ENCODE data around the gene CLASRP.

CLASRP gene

GRCh38 chr19:45021971-45022370 is 16.9 kb upstream of the CLASRP start:
- no peaks in the 10 kb centered on the region for H3K4me1 ChIP-seq (ENCODE audit: insufficient read depth, poor library complexity, severe bottlenecking)
- ATAC-seq (ENCODE audit: low read depth): no peak
- H3K27me3 ChIP-seq (ENCODE audit: insufficient read depth, poor library complexity, severe bottlenecking): no peaks in the 10 kb centered on the region
- no peaks in the 10 kb centered on the region for H3K36me3 ChIP-seq (ENCODE audit: low read depth)
- no peak for DNase-seq (ENCODE audit: low spot score)
- no peaks in the 10 kb centered on the region for H3K9me3 ChIP-seq (ENCODE audit: severe bottlenecking)
- H3K27ac ChIP-seq (ENCODE audit: poor library complexity, severe bottlenecking): no peak overlapping the region
- H3K4me3 ChIP-seq (ENCODE audit: severe bottlenecking): no peak overlapping the region
- no peak for TF ChIP-seq CTCF (IDR thresholded peaks at IDR 0.05; ENCODE audit: poor library complexity, severe bottlenecking)

- H3K27ac ChIP-seq (ENCODE audit: poor library complexity, severe bottlenecking): no peak overlapping the region
- H3K36me3 ChIP-seq (ENCODE audit: low read depth): no peaks in the 10 kb centered on the region
- TF ChIP-seq CTCF (IDR thresholded peaks at IDR 0.05; ENCODE audit: poor library complexity, severe bottlenecking): no peak
- H3K4me1 ChIP-seq (ENCODE audit: insufficient read depth, poor library complexity, severe bottlenecking): no peaks in the 10 kb centered on the region
- H3K9me3 ChIP-seq (ENCODE audit: severe bottlenecking): no peaks in the 10 kb centered on the region
- ATAC-seq (ENCODE audit: low read depth) (no peak), DNase-seq (ENCODE audit: low spot score) (no peak)
- H3K4me3 ChIP-seq (ENCODE audit: severe bottlenecking): no peak overlapping the region
- H3K27me3 ChIP-seq (ENCODE audit: insufficient read depth, poor library complexity, severe bottlenecking): no peaks in the 10 kb centered on the region
Measured at GRCh38 chr19:45023048-45023447, 15.8 kb upstream of the CLASRP start.

GRCh38 chr19:45025264-45025663 is 13.6 kb upstream of the CLASRP start:
- Histone ChIP-seq H3K4me1 (ENCODE audit: insufficient read depth, poor library complexity, severe bottlenecking) (no peaks in the 10 kb centered on the region), H3K9me3 (ENCODE audit: severe bottlenecking) (no peaks in the 10 kb centered on the region), H3K27me3 (ENCODE audit: insufficient read depth, poor library complexity, severe bottlenecking) (no peaks in the 10 kb centered on the region), H3K4me3 (ENCODE audit: severe bottlenecking) (no peak overlapping the region), H3K36me3 (ENCODE audit: low read depth) (peaks cover 2% of the 10 kb centered on the region; the same call in 1 of the 2 replicates), H3K27ac (ENCODE audit: poor library complexity, severe bottlenecking) (no peak overlapping the region)
- ATAC-seq (ENCODE audit: low read depth): no peak
- no peak for DNase-seq (ENCODE audit: low spot score)
- TF ChIP-seq CTCF (IDR thresholded peaks at IDR 0.05; ENCODE audit: poor library complexity, severe bottlenecking): no peak

GRCh38 chr19:45027371-45027770 is 11.5 kb upstream of the CLASRP start:
- ATAC-seq (ENCODE audit: low read depth) (no peak), DNase-seq (ENCODE audit: low spot score) (no peak)
- TF ChIP-seq CTCF (IDR thresholded peaks at IDR 0.05; ENCODE audit: poor library complexity, severe bottlenecking): no peak
- H3K36me3 ChIP-seq (ENCODE audit: low read depth): peaks cover 4% of the 10 kb centered on the region; the same call in 1 of the 2 replicates
- no peak overlapping the region for H3K4me3 ChIP-seq (ENCODE audit: severe bottlenecking)
- no peaks in the 10 kb centered on the region for H3K27me3 ChIP-seq (ENCODE audit: insufficient read depth, poor library complexity, severe bottlenecking)
- no peaks in the 10 kb centered on the region for H3K9me3 ChIP-seq (ENCODE audit: severe bottlenecking)
- H3K4me1 ChIP-seq (ENCODE audit: insufficient read depth, poor library complexity, severe bottlenecking): no peaks in the 10 kb centered on the region
- H3K27ac ChIP-seq (ENCODE audit: poor library complexity, severe bottlenecking): no peak overlapping the region

- Histone ChIP-seq H3K4me3 (ENCODE audit: severe bottlenecking) (no peak overlapping the region), H3K9me3 (ENCODE audit: severe bottlenecking) (no peaks in the 10 kb centered on the region), H3K27ac (ENCODE audit: poor library complexity, severe bottlenecking) (no peak overlapping the region), H3K36me3 (ENCODE audit: low read depth) (peaks cover 4% of the 10 kb centered on the region), H3K4me1 (ENCODE audit: insufficient read depth, poor library complexity, severe bottlenecking) (no peaks in the 10 kb centered on the region), H3K27me3 (ENCODE audit: insufficient read depth, poor library complexity, severe bottlenecking) (no peaks in the 10 kb centered on the region)
- no peak for TF ChIP-seq CTCF (IDR thresholded peaks at IDR 0.05; ENCODE audit: poor library complexity, severe bottlenecking)
- DNase-seq (ENCODE audit: low spot score) (no peak), ATAC-seq (ENCODE audit: low read depth) (no peak)
Measured at GRCh38 chr19:45030825-45031224, 8.0 kb upstream of the CLASRP start.
